Right lung (tissue), 5 donors: ENCODE results near the gene ADGRG4. TPM values are rescaled to one million over a fixed set of nuclear protein-coding genes. Genes with fewer than 3 reads are reported as not detected.
"Not testable (repeated sequence)": the region's sequence is repeated elsewhere in the genome, so short reads cannot be mapped to it uniquely, and the experiment has no call there.

ENCODE experiments used
- DNase-seq, 2 donors: peaks; one replicate each; pipeline ENCODE4 v3.0.0-alpha.2; 2013
- polyA plus RNA-seq, 5 donors: library from polyadenylated mRNA; unstranded; fragments of 120-200 nt; gene quantifications; one replicate each; pipeline versions ENCODE4 v1.2.1 to v1.2.3, GENCODE V29; 2013; ENCODE audit warnings: inconsistent platforms in 1 of 5, low replicate concordance in 1 of 5; ENCODE audit not compliant: insufficient read length in 5 of 5, insufficient read depth in 1 of 5

The ADGRG4 gene
- polyA plus RNA-seq, 5 donors, result not detected

DNA sequence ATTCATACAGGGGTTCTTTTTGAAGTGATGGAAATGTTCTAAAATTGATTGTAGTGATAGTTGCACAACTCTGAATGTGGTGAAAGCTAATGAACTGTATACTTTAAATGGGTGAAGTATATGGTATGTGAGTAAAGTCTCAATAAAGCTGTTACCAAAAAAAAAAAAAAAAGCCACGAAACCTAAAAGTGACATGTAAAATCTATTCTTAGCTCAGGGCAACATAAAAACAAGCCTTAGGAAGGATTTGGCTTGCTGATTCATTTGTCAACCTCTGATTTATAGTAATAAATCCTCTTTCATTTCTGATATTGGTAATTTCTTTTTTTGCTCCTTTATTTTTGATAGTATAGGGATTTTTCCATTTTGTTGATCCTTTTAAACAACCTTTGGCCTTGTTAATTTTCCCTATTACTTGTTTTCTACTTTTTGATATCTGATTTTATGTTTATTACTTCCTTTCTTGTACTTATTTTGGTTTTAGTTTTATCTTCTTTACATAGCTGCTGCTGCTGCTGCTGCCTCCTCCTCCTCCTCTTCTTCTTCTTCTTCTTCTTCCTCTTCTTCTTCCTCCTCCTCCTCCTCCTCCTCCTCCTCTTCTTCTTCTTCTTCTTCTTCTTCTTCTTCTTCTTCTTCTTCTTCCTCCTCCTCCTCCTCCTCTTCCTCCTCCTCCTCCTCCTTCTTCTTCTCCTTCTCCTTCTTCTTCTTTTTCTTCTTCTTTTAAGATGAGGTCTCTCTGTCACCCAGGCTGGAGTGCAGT lies 79.4 kb downstream of the ADGRG4 start:
- no peak for DNase-seq

DNA sequence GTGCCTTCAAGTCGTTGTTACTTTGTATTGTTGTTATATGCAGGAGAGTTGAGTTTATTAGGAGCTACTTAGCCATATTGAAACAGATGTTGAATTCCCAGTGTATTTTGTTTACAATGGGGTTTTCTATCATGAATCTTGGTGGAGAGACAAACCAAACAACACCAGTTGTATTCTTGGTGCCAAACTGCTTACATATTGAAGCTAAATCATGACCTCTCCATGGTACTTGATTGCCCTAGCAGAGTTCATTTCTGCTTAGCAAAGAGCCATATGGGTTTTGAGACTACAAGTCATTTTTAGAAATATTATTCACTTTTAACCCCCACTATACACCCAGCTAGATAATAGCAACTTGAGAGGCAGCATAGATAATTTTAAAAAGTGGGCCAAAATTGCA lies 85.4 kb downstream of the ADGRG4 start:
- no peak for DNase-seq

DNA sequence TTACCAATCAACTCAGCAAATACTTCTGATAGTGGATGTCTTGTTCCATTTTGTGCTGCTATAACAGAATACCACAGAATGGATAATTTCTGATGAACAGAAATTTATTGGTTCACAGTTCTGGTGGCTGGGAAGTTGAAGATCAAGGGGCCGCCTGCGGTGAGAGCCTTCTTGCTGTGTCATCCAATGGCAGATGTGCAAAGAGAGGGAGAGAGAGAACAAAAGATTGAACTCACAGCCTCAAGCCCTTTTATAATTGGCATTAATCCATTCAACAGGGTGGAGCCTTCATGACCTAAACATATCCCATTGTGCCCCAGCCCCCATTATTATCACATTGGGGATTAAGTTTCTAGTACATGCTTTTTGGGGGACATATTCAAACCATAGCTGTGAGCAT lies 86.1 kb downstream of the ADGRG4 start:
- DNase-seq, result peak in 1 of 2 donors; percentile 0

DNA sequence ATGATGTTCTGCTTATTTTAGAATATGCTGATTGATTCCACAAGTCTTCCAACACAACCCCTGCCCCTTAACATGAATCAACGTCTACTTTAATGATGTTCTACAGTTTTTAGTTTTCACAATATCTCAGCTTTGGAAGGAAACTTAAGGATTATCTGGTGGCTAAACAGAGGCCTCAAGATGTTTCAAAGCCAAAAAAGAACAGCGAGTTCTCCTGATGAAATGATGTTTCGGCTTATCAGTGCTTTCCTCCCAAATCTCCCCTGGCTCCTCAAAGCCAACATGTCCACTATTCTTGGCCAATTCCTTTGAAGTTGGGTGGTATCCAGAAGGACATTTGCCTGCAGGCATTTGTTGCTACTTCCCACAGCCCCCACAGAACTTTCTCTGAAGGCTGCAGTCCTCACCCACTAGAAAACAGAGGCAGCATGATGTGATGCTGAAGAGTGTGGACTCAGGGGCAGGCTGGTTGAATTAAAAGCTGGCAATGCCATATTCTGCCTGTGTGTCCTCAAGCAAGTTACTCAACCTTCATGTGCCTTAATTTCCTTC lies 87.3 kb downstream of the ADGRG4 start:
- DNase-seq, result peak in 1 of 2 donors; percentile 1

DNA sequence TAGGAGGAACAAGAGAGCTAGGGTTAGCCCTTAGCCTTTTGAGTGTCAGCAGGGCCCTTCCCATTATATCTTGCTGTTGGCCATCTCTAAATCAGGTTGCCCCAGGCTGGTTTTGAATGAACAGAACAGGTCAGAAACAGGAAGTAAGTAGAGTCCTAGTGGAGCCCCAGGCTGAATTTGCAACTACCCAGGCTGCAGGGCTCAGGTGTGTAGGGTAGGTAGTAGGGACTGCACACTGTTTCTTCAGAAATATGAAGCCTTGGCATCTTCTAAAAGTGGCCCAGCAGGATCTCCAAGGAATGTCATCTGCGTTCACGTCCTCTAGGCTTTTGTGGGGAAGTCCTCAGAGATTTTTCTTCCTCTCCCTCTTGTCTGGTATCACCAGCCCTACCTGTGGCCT lies 90.2 kb downstream of the ADGRG4 start:
- no peak for DNase-seq

DNA sequence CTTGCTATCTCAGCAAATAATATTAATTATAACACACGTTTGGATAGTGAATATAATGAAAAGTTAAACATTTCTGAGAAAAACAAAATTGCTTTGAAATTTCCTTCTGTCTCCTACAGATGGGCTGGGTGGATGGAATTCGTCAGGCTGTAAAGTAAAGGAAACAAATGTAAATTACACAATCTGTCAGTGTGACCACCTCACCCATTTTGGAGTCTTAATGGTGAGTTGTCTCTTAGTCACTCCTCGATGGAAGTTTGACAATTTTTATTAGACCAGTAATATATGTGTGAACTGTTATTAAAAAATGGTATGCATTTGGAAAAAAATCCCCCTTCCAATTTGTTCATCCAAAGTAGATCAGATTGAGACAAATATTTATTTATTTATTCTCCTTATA lies 94.5 kb downstream of the ADGRG4 start:
- DNase-seq, result no peak

DNA sequence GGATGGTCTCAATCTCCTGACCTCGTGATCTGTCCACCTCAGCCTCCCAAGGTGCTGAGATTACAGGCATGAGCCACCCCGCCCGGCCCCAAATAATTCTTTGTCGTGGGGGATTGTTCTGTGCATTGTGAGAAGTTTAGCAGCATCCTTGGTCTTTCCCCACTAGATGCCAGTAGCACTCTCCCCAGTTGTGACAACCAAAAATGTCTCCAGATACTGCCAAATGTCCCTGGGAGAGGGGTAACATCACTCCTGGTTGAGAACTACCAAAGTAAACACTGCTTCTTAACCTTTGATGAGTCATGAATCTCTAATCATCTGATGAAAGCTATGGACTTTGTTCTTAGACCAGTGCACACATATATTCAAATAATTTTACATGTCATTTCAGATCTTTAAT lies 96.2 kb downstream of the ADGRG4 start:
- DNase-seq, result no peak

DNA sequence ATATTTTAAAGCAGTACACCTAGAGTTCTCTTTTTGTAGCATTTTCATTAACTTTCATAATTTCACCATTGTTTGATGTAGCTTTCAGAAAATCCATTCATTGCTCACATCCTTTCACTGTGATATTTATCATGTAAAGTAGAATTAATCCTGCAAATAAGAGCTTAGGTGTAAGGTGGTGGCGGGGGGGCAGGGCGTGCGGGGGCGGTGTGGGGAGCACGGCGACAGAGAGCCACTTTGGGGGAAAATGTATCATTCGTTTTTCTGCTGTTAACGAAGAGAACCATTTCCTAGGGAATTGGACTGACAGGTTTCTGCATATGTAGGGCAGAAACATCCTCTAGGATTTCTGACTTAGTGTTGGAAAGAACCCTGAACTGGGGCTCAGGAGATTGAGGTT lies 104.4 kb downstream of the ADGRG4 start:
- no peak for DNase-seq

DNA sequence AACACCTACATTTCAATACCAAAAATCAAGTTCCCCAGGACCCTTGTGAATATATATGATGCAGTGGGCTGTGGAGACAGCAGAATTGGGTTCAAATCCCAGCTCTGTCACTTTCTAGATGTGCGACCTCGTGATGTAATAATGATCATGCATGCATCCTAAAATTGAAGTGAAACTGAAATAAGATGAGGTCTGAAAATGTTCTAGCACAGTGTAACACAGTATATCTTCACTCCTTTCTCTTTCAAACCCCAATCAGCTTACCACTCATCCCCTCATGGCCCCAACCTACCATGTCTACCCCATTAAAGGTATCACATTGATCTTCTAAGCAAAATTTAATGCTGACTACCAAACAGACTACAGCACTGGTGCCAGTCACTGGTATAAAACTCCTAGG lies 117.0 kb downstream of the ADGRG4 start:
- no peak for DNase-seq

DNA sequence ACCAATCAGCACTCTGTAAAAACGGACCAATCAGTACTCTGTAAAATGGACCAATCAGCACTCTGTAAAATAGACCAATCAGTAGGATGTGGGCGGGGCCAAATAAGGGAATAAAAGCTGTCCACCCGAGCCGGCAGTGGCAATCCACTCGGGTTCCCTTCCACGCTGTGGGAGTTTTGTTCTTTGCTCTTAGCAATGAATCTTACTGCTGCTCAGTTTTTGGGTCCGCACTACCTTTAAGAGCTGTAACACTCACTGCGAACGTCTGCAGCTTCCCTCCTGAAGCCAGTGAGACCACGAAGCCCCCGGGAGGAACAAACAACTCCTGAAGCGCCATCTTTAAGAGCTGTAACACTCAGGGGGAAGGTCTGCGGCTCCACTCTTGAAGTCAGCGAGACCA lies 120.6 kb downstream of the ADGRG4 start:
- DNase-seq, result no peak

DNA sequence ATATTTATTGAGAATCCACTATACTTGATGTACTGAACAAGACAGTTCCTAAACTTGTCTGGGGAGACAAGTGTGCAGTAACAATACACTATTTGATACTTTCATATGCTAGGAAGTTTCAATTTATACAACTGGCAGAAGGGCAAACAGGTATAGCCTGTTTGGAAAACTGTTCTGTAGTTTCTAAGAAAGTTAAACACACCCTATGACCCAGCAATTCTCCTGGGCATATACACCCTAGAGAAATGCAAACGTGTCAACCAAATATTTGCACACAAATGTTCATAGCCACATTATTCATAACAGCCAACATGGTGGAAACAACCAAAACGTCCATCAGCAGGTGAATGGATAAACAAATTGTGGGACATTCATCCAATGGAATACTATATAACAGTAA lies 123.0 kb downstream of the ADGRG4 start:
- no peak for DNase-seq

DNA sequence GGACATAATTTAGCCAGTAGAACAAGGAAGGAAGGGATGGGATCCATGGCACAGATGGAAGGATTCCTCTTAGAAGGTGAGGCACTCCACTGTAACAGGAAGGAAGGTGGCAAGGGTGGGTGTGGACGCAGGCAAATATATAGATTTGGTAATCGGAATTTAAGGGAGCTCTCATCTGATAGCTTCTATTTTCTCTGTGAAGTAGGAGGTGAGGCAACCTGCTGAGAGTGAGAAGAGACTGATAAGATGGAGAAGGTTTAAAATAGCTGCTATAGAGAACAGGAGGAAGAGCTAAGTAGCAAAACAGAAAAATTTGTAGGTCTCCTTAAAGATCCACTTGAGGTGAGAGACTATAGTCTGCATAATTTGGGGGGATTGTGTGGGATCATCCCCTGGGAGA lies 125.2 kb downstream of the ADGRG4 start:
- no peak for DNase-seq

DNA sequence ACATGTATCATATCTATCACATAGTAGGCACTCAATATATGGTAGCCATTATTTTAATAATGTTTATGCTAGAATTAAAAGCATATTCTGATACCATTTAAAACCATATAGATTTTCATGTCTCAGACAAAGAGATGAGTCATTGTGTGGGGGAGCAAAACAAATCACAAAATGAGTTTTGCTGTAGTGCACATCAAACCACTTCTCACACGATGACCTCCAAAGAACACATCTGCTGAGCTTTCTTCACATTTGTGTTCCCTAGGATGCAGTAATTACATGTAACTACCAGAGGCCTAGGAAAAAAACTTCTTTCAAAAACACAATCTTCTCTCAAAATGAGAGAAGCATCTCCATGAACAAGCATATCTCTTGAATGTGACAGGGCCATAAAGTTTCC lies 130.9 kb downstream of the ADGRG4 start:
- no peak for DNase-seq

DNA sequence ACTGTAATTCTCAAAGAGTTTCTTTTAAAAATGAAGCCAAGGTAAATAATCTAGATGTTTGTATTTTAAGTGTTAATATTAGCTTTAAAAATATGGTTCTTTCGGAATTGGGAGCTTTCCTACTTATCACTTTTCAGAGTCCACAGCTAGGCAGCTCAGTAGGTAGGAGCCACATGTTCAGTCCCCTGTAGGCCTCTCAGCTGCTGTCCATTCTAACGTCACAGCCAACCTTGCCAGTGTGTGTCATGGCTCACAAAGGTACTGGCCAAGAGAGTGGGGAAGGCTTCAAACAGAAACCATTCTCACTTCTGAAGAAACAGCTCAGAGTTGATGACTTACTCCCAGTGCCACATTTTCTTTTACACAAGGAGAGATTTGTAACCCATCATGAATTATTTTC lies 137.0 kb downstream of the ADGRG4 start:
- no peak for DNase-seq

DNA sequence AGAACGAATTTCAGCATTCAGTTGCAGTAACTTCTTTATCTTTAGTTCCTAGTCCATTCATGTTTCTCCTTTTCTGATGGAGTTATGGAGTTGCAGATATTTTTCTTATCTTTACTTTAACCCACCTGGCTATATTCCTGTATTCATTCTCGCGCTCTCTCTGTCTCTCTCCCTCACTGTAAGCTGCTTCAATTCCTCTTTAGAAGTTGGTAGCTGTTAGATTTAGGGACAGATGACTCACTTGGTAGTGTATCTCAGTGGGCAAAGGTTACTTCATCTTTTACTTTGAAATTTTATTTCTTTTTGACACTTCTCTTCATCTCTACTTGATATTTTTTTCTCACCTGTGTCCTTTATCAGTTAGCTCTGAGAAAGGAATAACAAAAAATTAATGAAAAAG lies 137.4 kb downstream of the ADGRG4 start:
- DNase-seq, result no peak

DNA sequence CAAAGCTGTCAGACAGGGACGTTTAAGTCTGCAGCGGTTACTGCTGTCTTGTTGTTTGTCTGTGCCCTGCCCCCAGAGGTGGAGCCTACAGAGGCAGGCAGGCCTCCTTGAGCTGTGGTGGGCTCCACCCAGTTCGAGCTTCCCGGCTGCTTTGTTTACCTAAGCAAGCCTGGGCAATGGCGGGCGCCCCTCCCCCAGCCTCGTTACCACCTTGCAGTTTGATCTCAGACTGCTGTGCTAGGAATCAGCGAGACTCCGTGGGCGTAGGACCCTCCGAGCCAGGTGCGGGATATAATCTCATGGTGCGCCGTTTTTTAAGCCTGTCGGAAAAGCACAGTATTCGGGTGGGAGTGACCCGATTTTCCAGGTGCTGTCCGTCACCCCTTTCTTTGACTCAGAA lies 144.9 kb downstream of the ADGRG4 start:
- DNase-seq, result not testable (repeated sequence)

DNA sequence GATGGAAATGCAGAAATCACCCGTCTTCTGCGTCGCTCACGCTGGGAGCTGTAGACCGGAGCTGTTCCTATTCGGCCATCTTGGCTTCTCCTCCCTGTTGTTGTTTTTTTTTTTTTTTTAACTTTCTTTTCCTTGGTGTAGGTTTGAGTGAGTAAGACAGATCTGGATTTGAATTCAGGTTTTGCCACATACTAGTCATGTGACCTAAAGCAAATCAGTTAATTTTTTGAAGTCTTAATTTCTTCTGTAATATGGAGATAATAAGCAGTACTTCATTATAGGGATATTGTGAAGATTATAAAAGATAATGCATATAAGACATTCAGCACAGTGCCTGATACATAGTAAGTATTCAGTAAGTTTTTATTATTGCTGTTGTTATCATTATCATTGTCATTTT lies 145.4 kb downstream of the ADGRG4 start:
- no peak for DNase-seq

DNA sequence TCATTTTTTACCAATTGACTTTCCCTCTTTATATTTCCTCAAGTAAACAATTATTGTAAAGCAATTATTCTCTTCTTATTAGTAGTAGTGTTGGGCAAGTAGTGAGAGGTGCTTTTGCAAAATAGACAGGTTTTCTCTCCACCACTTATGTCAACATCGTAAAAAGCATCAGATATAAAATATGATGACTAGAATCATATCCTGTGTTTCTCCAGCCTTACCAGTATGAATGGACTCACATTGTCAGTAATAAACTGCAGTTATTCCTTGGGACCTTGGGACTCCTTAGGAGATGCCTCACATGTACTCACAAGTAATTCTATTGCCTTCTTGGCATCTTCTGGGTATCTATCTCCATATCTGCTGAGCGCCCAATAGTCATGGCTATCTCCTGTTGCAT lies 146.5 kb downstream of the ADGRG4 start:
- DNase-seq, result no peak

DNA sequence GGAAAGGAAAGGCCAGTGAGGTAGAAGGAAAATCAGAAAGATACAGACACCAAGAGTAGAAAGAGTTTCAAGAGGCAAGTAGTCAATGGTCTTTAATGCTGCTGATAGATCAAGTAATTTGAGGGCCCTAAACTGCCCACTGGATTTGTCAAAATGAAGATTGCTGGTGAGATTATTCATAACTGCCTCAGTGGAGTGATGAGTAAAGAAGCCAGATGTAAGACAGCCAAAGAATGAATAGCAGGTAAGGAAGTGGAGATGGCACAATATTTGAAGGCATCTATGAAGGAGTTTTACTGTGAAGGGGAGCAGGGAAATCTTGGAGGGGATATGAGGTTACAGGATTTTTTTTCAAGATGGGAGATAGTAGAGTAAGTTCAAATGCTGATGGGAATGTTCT lies 147.2 kb downstream of the ADGRG4 start:
- no peak for DNase-seq

DNA sequence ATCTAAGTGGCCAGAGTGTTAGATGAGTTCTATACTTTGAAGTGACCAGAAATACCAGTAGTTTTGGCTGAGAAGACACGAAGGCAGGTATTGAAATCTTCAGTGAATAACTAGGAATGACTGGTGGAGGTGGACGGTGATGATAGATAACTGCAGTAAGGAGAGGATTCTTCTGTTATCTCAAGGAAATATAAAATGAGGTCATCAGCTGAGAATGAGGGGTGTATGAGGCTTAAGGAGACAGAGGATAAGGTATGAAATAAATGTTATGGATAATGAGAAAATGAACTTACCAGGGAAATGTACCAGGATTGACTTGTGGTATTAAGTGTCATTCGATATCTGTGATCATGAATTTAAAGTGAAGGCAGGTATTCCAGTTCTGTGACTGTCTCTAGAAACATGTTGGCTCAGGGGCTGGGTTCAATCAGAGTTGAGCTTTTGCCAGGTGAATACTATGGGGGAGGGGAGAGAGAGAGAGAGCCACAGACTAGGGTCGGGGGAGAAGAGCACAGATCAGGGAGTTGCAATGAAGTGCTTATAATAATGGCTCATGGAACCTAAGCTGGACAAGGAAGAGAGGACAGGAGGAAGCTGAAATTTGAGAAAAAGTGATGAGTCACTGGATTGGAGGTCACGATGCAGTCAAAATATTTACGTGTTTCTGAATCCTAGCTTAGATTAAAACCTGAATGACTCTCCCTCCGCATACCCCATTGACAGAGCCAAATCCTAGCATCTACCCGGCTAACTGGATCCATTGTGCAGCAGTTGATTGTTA lies 149.5 kb downstream of the ADGRG4 start:
- DNase-seq, result no peak

DNA sequence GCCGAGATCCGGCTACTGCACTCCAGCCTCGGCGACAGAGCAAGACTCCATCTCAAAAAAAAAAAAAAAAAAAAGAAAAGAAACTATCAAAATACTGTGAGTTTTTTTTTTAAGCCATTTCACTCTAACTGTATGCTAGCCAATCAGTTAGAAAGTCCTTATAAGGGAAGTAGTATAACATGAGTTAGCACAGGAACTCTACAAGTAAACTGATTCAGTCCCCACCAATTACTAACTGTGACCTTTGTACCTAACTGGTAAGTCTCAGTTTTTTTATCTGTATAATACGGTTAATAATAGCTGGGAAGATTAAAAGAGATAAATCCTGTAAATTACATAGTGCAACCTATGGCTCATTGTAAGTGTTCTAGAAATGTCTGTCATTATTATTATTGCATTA lies 151.9 kb downstream of the ADGRG4 start:
- DNase-seq, result no peak

DNA sequence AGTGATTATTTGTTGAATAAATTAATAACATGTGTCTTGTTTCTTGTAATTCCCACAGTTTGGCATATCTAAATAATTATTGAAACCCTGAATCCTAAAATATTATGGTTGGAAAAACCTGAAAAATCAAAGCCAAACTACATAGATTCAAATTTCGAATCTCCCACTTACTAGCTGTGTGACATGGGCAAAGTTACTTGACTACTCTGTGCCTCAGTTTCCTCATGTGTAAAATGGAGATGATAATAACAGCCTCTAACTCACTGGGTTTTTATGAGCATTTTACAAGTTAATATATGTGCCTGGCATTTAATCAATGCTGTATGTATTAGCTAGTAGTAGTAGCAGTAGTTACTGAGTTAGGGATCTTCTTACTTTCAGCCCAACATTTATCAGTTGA lies 152.4 kb downstream of the ADGRG4 start:
- no peak for DNase-seq

DNA sequence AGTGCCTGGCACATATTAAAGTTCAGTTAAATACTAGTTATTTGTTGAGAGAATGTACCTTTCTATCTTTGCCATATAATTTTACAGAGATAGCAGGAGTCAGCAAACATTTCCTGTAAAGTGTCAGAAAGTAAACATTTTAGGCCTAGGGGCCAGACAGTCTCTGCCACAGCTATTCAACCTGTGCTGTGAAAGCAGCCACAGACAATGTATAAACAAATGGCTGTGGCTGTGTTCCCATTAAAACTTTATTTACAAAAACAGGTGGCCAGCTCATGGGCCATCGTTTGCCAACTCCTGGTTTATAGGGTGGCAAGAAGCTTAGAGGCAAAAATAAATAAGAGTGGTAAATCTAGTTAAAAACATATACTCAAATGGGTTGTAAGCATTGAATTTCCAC lies 153.0 kb downstream of the ADGRG4 start:
- DNase-seq, result no peak
